Large intestine (tissue), 3 donors: ENCODE measurements around the gene RPUSD4. TPM values are rescaled to one million over a fixed set of nuclear protein-coding genes. Genes with fewer than 3 reads are reported as not detected.

Source experiments
- DNase-seq, 2 donors: peaks; one replicate each; pipeline versions ENCODE4 v3.0.0 to v3.0.0-alpha.2; 2013
- H3K27ac ChIP-seq: one replicate; pipeline ENCODE4 v1.5.1; 2013; ENCODE audit warnings: low read length
- H3K27me3 ChIP-seq: 2 replicates; pipeline ENCODE4 v1.6.1; 2013; ENCODE audit warnings: low read length; ENCODE audit not compliant: control insufficient read depth, insufficient read depth
- H3K36me3 ChIP-seq: 2 replicates; pipeline ENCODE4 v1.6.1; 2013; ENCODE audit warnings: low read length; ENCODE audit not compliant: control insufficient read depth, insufficient read depth
- H3K4me1 ChIP-seq: one replicate; pipeline ENCODE4 v1.6.1; 2013; ENCODE audit warnings: low read length; ENCODE audit not compliant: control insufficient read depth, insufficient read depth
- H3K4me3 ChIP-seq: one replicate; pipeline ENCODE4 v1.5.1; 2013; ENCODE audit warnings: low read length
- H3K9me3 ChIP-seq: one replicate; pipeline ENCODE4 v1.6.1; 2013; ENCODE audit warnings: mild to moderate bottlenecking, low read depth, low read length, moderate library complexity; ENCODE audit not compliant: control insufficient read depth
- whole genome bisulfite sequencing: methylation state at CpG from one replicate; pipeline ENCODE4 v1.1.5; 2013; ENCODE audit warnings: low lambda C conversion rate; ENCODE audit not compliant: insufficient coverage; 5-methylcytosine and 5-hydroxymethylcytosine counted together
- polyA plus RNA-seq: library from polyadenylated mRNA; unstranded; fragments of 120-200 nt; gene quantifications from one replicate; pipeline ENCODE4 v1.2.1, GENCODE V29; 2013

RPUSD4 gene
- polyA plus RNA-seq, 1 donor = 38.8 TPM

DNA sequence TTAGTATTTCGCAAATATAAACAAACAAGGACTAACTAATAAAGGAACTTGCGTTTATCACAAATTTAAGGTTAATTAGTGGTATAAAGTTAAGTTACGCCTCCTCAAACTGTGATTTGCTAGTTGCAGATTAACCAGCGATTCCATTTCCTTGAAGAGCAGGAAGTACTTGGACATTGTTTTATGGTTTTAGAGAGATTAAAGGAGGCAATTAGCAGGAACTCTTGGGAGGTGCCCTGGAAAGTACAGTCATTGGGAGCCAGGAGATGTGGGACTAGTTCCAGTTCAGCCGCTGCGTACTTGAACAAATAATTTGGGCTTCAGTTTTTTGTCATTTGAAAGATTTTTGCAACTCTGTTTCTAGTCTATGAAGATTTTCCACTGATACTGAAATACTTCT, 3.4 kb upstream of the RPUSD4 start:
- Histone ChIP-seq H3K27ac (peak overlapping the region; percentile 65), H3K4me1 (peaks cover 15% of the 10 kb centered on the region), H3K36me3 (peaks cover under 1% of the 10 kb centered on the region), H3K9me3 (no peaks in the 10 kb centered on the region), H3K27me3 (no peaks in the 10 kb centered on the region), H3K4me3 (no peak overlapping the region)
- WGBS = 21% methylated on average over 6 of the region's 6 CpGs
- DNase-seq = peak; percentile 74 to 90

DNA sequence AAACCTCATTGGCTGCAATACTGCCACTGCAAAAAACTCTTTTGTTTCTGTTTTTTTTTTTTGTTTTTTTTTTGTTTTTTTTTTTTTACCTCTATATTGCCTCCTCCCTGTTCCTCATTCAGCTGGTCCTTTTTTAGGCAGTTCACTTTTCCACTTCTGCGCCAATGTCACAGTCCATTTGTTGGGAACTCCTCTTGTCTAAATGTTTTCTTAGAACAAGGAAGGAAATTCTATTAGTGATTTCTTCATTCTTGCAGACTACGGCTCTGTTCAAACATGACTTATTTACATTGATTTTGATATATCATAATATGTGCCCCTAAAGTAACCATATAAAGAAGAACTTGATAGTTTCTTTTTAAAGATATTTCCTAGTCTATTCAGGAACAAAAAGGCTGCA, 3.0 kb upstream of the RPUSD4 start:
- H3K27me3 ChIP-seq = no peaks in the 10 kb centered on the region
- H3K4me3 ChIP-seq = no peak overlapping the region
- no peaks in the 10 kb centered on the region for H3K9me3 ChIP-seq
- H3K27ac ChIP-seq = peak overlapping the region; percentile 65
- no peak for DNase-seq
- peaks cover 15% of the 10 kb centered on the region for H3K4me1 ChIP-seq
- peaks cover 4% of the 10 kb centered on the region for H3K36me3 ChIP-seq
- 80% methylated on average over 1 of the region's 2 CpGs for WGBS

DNA sequence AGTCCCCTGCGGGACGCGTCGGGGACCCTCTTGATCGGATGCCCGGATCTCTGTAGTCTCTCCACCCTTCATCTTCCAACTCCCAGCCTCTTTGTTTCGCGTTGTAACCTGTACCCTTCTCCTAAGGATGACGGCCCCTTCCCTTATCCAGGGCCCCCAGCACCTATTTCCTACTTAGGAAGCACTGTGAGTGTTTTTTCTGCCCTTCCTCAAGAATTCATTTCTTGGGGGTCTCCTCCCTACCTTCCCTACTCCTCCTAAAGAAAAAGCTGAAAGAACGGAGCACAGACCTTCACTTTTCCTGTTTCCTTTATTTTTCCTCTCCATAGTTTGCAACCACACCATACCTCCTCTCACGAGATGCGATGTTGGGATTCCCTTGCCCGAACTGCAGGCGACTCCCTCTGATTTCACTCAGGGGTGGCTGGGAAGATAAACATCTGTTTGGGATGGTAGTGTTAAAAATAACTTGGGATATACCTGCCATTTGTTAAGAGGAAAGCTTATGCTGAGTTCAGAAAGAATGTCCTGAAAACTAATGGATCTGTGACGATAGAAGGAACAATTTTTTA, 725 bp upstream of the RPUSD4 start:
- H3K27ac ChIP-seq = peak overlapping the region; percentile 12
- H3K9me3 ChIP-seq = no peaks in the 10 kb centered on the region
- H3K27me3 ChIP-seq = no peaks in the 10 kb centered on the region
- H3K36me3 ChIP-seq = peaks cover 22% of the 10 kb centered on the region
- DNase-seq = peak in 1 of 2 donors; percentile 31
- H3K4me3 ChIP-seq = peak overlapping the region; percentile 93
- 0% methylated on average over 4 of the region's 15 CpGs for WGBS
- peaks cover 15% of the 10 kb centered on the region for H3K4me1 ChIP-seq

DNA sequence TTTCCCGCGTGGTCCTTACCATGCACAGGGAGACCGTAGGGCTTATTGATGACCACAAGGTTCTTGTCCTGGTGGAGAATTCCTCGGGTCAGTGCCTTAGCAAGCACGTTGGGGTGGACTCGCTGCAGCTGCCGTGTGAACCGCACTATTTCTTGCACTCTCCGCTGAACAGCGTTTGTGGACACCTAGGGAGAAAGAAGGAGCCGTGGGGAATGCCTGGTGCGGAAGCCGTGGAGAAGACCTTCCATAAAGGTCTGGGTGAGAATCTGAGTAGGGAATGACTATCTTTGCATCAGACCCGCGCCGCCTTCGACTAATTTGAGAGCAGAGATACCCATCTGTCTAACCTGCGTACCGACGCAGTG, 597 bp downstream of the RPUSD4 start:
- Histone ChIP-seq H3K4me1 (peaks cover 15% of the 10 kb centered on the region), H3K27ac (peak overlapping the region; percentile 47)

DNA sequence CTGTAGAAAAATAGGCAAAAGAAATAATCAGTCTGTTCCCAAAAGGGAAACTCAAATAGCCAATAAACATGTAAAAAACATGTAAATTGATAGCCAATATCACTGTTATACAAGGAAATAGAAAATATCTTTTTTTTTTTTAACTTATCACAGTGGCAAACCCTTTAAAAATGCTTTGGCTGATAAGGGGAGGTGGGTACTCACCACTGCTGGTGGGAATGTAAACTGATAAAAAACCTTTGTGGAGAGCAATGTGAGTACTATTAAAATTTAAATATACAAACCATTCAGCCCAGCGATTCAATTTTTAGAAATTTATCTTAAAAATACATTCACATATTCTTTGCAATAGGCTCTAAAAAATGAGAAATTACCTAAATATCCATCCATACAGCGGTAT, 3.6 kb downstream of the RPUSD4 start:
- Histone ChIP-seq H3K4me3 (no peak overlapping the region), H3K27me3 (no peaks in the 10 kb centered on the region), H3K27ac (no peak overlapping the region), H3K36me3 (peaks cover 59% of the 10 kb centered on the region), H3K4me1 (peaks cover 5% of the 10 kb centered on the region), H3K9me3 (no peaks in the 10 kb centered on the region)
- DNase-seq = no peak
- WGBS = 100% methylated on average over 1 of the region's 2 CpGs

More for the DNA sequence above, 597 bp downstream of the RPUSD4 start:
- WGBS = 7% methylated on average over 3 of the region's 20 CpGs
- DNase-seq = peak in 1 of 2 donors; percentile 31
- Histone ChIP-seq H3K9me3 (no peaks in the 10 kb centered on the region), H3K36me3 (peaks cover 31% of the 10 kb centered on the region), H3K27me3 (no peaks in the 10 kb centered on the region), H3K4me3 (peak overlapping the region; percentile 93)

DNA sequence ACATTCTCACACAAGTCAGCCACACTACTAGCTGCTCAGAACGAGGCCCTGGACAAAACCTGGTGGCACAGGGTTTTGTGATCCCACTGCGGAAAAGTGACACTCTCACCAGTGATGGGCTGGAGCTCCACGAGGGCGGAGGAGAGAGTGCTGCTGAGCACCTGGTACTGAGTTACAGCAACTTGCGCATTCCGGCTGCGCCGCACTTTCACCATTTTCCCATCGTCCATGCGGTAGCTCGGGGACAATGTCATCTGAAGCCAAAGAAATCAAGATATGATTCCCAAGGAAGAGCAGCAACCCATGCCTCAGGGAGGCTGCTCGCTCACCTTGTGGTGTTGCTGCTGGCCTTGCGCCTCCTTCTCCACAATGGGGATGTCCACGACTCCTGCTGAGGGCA, 6.1 kb downstream of the RPUSD4 start:
- no peaks in the 10 kb centered on the region for H3K9me3 ChIP-seq
- no peaks in the 10 kb centered on the region for H3K27me3 ChIP-seq
- H3K27ac ChIP-seq = no peak overlapping the region
- WGBS = no CpG with 5 or more reads among the region's 14 CpGs
- no peak overlapping the region for H3K4me3 ChIP-seq
- no peak for DNase-seq
- peaks cover 2% of the 10 kb centered on the region for H3K4me1 ChIP-seq
- H3K36me3 ChIP-seq = peaks cover 80% of the 10 kb centered on the region

DNA sequence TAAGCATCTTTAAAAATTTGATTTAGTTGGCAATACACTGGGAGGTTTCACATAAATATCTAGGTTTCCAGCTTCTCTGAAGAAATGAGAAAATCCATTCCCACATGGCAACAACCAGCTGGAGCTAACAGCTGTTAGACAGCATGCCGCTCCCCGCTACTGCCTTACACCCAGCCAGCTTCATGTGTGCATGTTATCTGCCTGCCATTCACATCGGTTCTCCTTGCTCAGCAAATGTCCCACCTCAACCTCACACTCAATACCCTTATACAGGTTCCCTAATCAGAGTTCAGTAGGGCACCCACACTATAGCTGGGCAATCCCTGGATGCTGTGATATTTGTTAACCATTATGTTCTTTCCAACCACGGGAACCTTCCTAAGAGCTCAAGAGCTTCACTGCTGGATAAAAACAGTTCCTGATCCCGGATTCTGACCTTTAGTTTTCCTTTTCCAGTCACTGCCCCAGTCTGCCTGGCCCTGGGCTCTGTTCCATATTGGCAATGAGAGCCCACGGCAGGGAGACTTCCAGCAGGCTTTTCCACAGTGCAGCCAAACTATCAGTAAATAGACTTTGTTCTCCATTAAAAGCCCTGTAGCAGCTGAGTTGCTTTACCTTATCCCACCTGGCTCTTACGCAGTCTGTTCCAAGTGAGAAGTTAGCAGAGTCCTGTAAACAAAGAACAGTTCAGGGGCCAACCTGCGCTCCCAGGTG, 8.6 kb downstream of the RPUSD4 start:
- Histone ChIP-seq H3K27me3 (no peaks in the 10 kb centered on the region), H3K4me1 (no peaks in the 10 kb centered on the region), H3K9me3 (no peaks in the 10 kb centered on the region), H3K4me3 (no peak overlapping the region), H3K36me3 (peaks cover 83% of the 10 kb centered on the region), H3K27ac (no peak overlapping the region)
- DNase-seq = no peak
- WGBS = no CpG with 5 or more reads among the region's 8 CpGs

DNA sequence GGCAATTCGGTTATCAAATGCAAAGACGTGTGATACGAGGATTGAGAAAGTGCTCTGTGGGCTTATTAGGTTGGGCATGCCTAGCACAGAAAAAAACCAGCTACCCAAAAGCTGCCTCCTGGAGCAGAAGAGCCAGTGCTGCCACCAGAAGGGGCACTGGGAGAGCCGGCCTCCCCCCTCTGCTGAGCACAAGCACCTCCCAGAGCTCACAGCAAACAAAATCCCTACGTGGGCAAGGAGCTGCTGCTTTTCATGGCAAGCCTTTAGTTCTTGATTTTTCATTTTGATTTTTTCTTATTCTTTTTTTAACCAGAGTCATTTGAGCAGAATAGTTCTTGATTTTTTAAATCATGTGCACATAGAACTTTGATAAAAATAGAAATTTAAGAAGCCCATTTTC, 12.8 kb downstream of the RPUSD4 start:
- Histone ChIP-seq H3K4me3 (no peak overlapping the region), H3K9me3 (peaks cover 3% of the 10 kb centered on the region), H3K36me3 (peaks cover 71% of the 10 kb centered on the region), H3K27me3 (no peaks in the 10 kb centered on the region), H3K27ac (no peak overlapping the region), H3K4me1 (no peaks in the 10 kb centered on the region)
- DNase-seq = no peak
- WGBS = no CpG with 5 or more reads among the region's 5 CpGs

DNA sequence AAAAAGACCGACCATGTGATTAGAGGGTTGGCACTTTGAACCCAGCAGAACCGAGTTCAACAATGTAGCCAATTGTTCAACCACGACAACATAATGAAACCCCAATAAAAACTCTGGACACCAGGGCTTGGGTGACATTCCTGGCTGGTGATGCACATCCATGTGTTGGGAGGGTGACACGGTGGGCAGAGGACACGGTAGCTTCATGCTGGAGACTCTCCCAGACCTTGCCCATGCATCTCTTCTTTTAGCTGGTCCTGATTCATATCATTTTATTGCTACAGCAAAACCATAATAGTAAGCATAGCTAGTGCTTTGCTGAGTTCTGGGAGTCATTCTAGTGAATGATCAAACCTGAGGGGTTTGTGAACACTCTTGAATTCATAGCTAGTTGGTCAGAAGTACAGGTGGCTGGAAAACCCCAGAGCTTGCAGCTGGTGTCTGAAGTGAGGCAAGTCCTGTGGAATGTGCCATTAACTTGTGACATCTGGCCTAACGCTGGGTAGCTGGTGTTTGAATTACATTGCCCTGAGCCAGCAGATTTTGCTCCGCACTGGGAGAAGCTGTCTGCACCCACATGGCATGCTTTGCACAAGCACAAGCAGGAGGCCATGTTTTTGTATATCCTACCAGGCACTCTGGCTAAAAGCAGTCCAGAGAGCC, 14.0 kb downstream of the RPUSD4 start:
- Histone ChIP-seq H3K27me3 (no peaks in the 10 kb centered on the region), H3K36me3 (peaks cover 69% of the 10 kb centered on the region), H3K4me3 (no peak overlapping the region), H3K4me1 (no peaks in the 10 kb centered on the region), H3K9me3 (peaks cover 3% of the 10 kb centered on the region), H3K27ac (no peak overlapping the region)
- no CpG with 5 or more reads among the region's 7 CpGs for WGBS
- DNase-seq = no peak

DNA sequence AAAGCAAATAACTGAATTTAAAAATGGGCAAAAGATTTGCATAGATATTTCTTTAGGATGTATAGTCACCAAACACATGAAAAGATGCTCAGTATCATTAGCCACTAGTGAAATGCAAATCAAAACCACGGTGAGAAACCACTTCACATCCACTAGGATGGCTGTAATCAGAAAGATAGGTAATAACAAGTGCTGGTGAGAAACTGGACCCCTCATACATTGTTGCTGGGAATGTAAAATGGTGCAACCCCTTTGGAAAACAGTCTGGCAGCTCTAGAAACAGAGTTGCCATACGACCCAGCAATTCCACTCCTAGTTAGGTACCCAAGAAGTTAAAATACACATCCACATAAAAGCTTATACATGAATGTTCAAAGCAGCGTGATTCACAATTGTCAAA, 16.3 kb downstream of the RPUSD4 start:
- Histone ChIP-seq H3K9me3 (peaks cover 3% of the 10 kb centered on the region), H3K27me3 (no peaks in the 10 kb centered on the region), H3K4me1 (no peaks in the 10 kb centered on the region), H3K27ac (no peak overlapping the region), H3K4me3 (no peak overlapping the region), H3K36me3 (peaks cover 65% of the 10 kb centered on the region)
- no CpG with 5 or more reads among the region's 3 CpGs for WGBS
- DNase-seq = no peak
